C4-2B (cell line): ENCODE measurements around the gene SEMA4D.

ENCODE experiments used
- CTCF ChIP-seq: fragments of 450-650 bp; conservative IDR thresholded peaks from 2 replicates; pipeline ENCODE4 v1.5.1; 2017; ENCODE audit warnings: mild to moderate bottlenecking
- ZFX ChIP-seq: fragments of 450-650 bp; IDR thresholded peaks from 2 replicates; pipeline ENCODE4 v1.6.1; 2017

- TF ChIP-seq CTCF (no peak), ZFX (no peak)
Observed at GRCh38 chr9:89409466-89409865, 88.4 kb downstream of the SEMA4D start.
